Measurements from ENCODE around the gene ESR1. TPM values are rescaled to one million over a fixed set of nuclear protein-coding genes. Genes with fewer than 3 reads are reported as not detected.
"Not testable (repeated sequence)": the region's sequence is repeated elsewhere in the genome, so short reads cannot be mapped to it uniquely, and the experiment has no call there.

ESR1 gene
- total RNA-seq, 6 experiments from 2014 or later = 1.6 to 59.9 (median 18.6) TPM

DNA sequence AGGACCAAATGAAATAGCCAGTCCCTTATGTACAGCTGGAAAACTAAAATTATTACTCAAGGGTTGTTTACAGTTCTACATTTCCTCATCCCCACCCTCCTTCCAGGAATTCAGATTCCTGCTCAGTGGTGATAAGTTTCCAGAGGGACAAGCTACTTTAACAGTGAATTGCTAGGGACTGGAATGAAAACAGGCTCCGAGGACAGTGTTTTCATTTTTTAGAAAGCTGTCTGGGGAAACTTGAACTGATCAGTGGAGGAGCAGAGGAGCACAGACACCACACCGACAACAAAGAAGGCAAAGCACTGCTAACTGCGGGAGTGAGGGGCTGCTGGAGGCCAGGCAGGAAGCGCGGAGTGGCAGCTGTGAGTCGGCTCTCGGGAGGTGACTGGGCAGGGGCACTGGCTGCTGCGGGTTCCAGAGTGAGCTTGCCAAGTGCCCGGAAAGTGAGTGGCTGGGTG is 322.2 kb downstream of the ESR1 start:
- WGBS (ENCODE audit: insufficient coverage, low coverage, low lambda C conversion rate, missing lambda C conversion rate) = 58% methylated on average over 8 of the region's 9 CpGs
- no peaks in the 10 kb centered on the region for H3K27me3 ChIP-seq
- DNase-seq (no peak), ATAC-seq (peak; percentile 47 to 74 (median 68))
- no peaks in the 10 kb centered on the region for H3K9me3 ChIP-seq
- peak overlapping the region; percentile 33 to 60 (median 48) for H3K27ac ChIP-seq
- peaks cover 0 to 43% (median 23%) of the 10 kb centered on the region in 4 donors for H3K36me3 ChIP-seq
- peaks cover 0 to 16% (median 2%) of the 10 kb centered on the region in 4 donors for H3K4me1 ChIP-seq
- intact Hi-C loops (cut with DNase I) = no loop called here
- TF ChIP-seq, protein P1, sequence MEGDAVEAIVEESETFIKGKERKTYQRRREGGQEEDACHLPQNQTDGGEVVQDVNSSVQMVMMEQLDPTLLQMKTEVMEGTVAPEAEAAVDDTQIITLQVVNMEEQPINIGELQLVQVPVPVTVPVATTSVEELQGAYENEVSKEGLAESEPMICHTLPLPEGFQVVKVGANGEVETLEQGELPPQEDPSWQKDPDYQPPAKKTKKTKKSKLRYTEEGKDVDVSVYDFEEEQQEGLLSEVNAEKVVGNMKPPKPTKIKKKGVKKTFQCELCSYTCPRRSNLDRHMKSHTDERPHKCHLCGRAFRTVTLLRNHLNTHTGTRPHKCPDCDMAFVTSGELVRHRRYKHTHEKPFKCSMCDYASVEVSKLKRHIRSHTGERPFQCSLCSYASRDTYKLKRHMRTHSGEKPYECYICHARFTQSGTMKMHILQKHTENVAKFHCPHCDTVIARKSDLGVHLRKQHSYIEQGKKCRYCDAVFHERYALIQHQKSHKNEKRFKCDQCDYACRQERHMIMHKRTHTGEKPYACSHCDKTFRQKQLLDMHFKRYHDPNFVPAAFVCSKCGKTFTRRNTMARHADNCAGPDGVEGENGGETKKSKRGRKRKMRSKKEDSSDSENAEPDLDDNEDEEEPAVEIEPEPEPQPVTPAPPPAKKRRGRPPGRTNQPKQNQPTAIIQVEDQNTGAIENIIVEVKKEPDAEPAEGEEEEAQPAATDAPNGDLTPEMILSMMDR (IDR thresholded peaks at IDR 0.05) = no peak
- TF ChIP-seq POLR2A (IDR thresholded peaks at IDR 0.05) = no peak
- peak overlapping the region in 1 of 3 donors; percentile 11 for H3K4me3 ChIP-seq

DNA sequence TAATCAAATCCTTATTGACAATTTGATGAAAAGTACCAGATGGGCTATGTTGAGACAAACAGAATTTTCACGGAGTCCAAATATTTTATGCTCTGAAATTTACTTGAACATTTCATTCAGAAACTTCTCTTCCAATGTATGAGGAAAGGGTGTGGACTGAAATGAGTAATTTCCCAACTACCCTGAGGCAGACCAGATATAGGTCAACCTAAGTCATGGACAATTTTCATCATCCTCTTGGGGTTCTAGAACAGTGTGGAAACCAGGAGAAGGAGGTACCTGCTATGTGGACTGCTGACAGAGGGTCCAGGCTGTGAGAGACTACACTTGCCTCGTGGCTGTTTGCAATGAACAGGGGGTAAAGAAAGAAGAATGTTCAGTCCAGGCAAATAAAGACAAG is 323.0 kb downstream of the ESR1 start:
- ATAC-seq (peak in 3 of 4 donors; percentile 37 to 47 (median 43)), DNase-seq (no peak)
- Histone ChIP-seq H3K4me1 (peaks cover 0 to 9% (median 2%) of the 10 kb centered on the region in 4 donors), H3K36me3 (peaks cover 0 to 47% (median 26%) of the 10 kb centered on the region in 4 donors), H3K9me3 (no peaks in the 10 kb centered on the region), H3K27ac (peak overlapping the region; percentile 33 to 60 (median 48)), H3K4me3 (no peak overlapping the region), H3K27me3 (no peaks in the 10 kb centered on the region)
- no peak for TF ChIP-seq POLR2A (IDR thresholded peaks at IDR 0.05)
- TF ChIP-seq, protein P1 (IDR thresholded peaks at IDR 0.05) = no peak
- intact Hi-C loops (cut with DNase I) = no loop called here
- 54% methylated on average over 2 of the region's 2 CpGs for whole genome bisulfite sequencing (ENCODE audit: insufficient coverage, low coverage, low lambda C conversion rate, missing lambda C conversion rate)

DNA sequence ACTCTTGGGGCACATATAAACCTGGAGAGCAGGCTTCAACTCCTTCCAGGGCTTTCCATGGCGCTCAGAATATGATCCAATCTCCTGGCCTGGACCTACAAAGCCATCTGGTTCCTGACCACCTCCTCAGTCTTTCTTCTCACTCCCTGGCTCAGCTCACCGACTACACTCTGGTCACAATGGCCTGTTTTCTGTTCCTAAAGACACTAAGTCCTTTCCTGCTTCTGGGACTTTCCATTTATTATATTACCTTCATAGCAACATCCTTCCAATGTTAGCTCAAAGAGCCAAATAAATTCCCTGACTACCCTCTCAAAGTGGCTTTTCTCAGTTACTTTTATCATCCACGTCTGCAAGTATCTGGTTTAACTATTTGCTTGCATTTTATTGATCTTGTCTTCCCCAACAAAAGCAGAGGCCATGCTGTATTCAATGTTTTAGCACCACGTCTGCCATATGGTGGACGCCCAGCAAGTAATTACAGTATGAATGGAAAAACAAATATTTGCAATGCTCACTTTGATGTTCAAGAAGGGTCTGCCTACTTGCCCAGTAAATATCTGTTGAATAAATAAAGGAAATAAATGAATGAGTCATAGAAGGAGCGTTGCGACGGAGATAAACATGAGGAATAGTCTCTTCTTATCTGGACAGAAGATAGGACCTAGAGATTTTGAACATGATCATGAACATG is 328.4 kb downstream of the ESR1 start:
- Histone ChIP-seq H3K4me3 (no peak overlapping the region), H3K9me3 (no peaks in the 10 kb centered on the region), H3K4me1 (no peaks in the 10 kb centered on the region), H3K27ac (no peak overlapping the region), H3K27me3 (no peaks in the 10 kb centered on the region), H3K36me3 (peaks cover 0 to 85% (median 31%) of the 10 kb centered on the region in 4 donors)
- no peak for DNase-seq
- 76% methylated on average over 8 of the region's 8 CpGs for WGBS (ENCODE audit: insufficient coverage, low coverage, low lambda C conversion rate, missing lambda C conversion rate)
- intact Hi-C loops (cut with DNase I) = no loop called here
- TF ChIP-seq POLR2A (IDR thresholded peaks at IDR 0.05) = no peak
- ATAC-seq = no peak

DNA sequence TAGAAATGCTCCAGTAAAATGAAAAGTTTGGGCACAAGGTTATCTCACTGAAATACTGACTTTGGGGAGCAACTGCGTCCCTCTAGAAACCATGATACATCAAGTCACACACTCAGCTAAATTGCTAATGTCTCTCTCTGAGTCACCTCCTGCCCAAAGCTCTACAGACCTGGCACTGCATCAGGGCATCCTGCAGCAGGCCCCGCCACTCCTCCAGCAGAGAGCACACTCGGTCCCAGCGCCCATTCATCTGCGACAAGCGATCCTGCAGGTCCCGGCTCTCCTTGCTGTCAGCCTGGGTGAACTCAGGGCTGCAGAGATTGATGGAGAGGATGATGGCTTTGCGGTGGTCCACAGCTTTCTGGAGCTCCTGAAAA is 329.0 kb downstream of the ESR1 start:
- no peaks in the 10 kb centered on the region for H3K4me1 ChIP-seq
- peaks cover 0 to 82% (median 30%) of the 10 kb centered on the region in 4 donors for H3K36me3 ChIP-seq
- ATAC-seq (no peak), DNase-seq (no peak)
- H3K27ac ChIP-seq = no peak overlapping the region
- no peak overlapping the region for H3K4me3 ChIP-seq
- intact Hi-C loops (cut with DNase I) = no loop called here
- no peaks in the 10 kb centered on the region for H3K9me3 ChIP-seq
- no peaks in the 10 kb centered on the region for H3K27me3 ChIP-seq
- WGBS (ENCODE audit: insufficient coverage, low coverage, low lambda C conversion rate, missing lambda C conversion rate) = 95% methylated on average over 8 of the region's 8 CpGs
- TF ChIP-seq POLR2A (IDR thresholded peaks at IDR 0.05) = no peak
- TF ChIP-seq, protein P1 (IDR thresholded peaks at IDR 0.05) = no peak

DNA sequence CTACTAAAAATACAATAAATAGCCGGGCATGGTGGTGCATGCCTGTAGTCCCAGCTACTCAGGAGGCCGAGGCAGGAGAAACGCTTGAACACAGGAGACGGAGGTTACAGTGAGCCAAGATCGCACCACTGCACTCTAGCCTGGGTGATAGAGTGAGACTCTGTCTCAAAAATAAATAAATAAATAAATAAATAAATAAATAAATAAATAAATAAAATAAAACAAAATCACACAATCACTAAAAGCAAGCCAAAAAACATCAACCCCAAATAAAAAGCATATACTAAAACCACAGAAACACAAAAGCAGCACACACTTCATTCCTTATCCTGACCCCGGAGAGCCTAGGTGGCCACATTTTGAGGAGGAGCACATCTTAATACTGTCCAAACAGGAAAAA is 330.9 kb downstream of the ESR1 start:
- H3K27ac ChIP-seq; H3K27me3 ChIP-seq; DNase-seq; H3K9me3 ChIP-seq; H3K4me3 ChIP-seq; ATAC-seq; intact Hi-C loops (cut with DNase I); H3K4me1 ChIP-seq: not testable (repeated sequence)
- H3K36me3 ChIP-seq = peaks cover 0 to 75% (median 24%) of the 10 kb centered on the region in 4 donors
- WGBS (ENCODE audit: insufficient coverage, low coverage, low lambda C conversion rate, missing lambda C conversion rate) = 100% methylated on average over 6 of the region's 6 CpGs

Data from right lobe of liver (tissue), 6 donors.